ENCODE results near the gene RBM33.
"Not testable (repeated sequence)": the region's sequence is repeated elsewhere in the genome, so short reads cannot be mapped to it uniquely, and the experiment has no call there.

RBM33 gene

DNA sequence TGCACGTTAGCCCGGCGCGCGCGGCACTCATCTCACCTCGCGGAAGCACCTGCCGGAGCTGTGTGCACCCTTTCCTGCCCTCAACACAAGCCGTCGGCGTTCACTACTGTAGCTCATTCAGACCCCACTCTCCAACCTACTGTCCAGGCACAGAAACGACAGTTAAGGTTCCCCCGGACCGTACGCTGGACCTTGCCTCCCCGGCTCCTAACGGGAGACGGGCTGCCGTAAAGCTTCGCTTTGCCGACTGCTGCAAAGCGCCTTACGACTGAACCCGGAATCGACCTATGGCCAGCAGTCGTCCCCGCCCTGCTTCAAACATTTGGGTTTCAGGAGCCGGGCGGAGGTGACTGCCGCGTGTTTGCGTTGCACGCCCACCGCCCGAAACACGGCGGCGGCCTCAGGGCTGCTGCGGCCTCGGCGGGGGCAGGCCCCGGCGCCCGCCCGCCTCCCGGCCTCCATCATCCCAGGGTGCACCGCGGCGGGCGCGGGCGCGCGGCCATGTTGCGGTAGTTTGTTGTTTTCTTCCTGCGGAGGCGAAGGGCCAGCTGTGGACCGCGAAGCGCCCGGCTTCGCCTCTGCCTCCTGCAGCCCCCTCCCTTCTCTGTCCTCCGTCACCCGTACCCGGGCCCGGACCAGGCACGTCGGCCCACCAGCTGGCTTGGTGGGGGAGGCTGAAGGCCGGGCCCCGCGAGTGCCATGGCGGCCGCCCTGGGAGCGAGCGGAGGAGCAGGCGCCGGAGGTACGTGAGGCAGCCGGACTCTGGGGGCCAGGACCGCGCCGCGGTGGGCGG, at the start of gene RBM33:
TSS of gene RBM33 (plus strand) at position 484 of the 793 bp plus-strand sequence. CDS start at position 700, 216 bp downstream.
- DNase-seq: peak; percentile 88

DNA sequence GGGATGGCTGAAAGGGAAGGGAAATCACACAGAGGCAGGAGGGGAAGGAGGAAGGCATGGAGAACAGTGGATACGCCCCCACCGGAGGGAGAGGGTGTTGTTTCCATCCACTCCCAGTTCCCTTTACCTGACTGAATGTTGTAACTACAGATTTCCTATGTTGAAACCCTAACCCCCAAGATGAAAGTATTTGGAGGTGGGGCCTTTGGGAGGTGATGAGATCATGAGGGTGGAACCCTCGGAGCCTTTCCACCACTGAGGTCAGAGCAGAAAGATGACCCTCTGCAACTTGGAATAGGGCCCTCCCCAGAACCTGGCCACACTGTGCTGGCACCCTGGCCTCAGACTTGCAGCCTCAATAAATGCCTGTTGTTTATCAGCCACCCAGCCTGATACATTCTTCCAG, 49.5 kb upstream of the RBM33 start:
- no peak for DNase-seq

GRCh38 chr7:155597753-155598140, 46.7 kb upstream of the RBM33 start:
- DNase-seq: no peak

DNA sequence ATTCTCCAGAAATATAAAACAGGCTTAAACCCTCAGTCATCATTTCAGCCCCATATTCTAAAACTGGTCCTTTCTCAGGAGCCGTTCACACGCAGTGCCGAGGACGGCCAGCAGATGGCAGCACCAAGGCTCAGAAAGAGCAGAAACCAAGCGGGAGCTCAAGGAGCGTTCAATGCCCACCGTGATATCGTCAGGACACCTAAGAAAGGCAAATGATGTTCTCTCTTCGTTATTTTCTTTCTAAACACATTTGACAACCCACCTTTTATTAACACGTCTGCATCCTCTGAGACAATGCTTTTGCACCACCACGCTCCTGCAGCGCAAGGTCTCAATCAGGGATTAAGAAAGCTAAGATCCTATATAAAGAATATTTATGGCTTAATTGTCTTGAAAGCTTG, 45.7 kb upstream of the RBM33 start:
- peak; percentile 78 for DNase-seq

- no peak for DNase-seq
Observed at GRCh38 chr7:155602156-155602555, 42.3 kb upstream of the RBM33 start.

- no peak for DNase-seq
Observed at GRCh38 chr7:155602750-155603149, 41.7 kb upstream of the RBM33 start.

- no peak for DNase-seq
Observed at GRCh38 chr7:155603205-155603857, 41.1 kb upstream of the RBM33 start.

DNA sequence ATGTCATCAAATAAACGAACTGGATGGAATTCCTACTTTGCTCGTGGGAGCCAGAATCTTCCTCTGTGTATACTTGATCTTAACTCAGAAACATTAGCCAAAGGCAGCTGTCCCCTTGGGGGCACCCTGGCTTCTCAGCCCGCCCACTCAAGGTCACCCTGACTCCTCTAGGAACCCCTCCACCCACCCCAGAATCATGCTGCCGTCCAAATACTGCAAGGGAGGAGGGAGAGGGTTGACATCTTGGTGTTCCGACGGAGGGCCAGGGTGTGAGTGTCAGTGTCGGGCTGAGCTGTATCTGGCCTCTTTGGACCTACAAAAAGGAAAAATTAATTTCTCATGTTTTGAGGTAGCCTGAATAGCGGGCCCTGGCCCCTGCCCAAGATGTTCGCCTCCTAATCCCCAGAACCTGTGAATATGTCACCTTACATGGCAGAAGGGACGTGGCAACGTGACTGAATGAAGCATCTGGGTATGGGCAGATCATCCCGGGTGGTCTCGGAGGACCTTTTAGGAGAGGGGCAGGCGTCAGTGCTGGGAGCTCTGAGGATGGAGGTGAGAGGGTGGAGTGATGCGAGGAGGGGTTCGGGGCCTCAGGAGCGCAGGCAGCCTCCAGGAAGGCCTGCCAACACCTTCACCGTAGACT, 40.5 kb upstream of the RBM33 start:
- no peak for DNase-seq

DNA sequence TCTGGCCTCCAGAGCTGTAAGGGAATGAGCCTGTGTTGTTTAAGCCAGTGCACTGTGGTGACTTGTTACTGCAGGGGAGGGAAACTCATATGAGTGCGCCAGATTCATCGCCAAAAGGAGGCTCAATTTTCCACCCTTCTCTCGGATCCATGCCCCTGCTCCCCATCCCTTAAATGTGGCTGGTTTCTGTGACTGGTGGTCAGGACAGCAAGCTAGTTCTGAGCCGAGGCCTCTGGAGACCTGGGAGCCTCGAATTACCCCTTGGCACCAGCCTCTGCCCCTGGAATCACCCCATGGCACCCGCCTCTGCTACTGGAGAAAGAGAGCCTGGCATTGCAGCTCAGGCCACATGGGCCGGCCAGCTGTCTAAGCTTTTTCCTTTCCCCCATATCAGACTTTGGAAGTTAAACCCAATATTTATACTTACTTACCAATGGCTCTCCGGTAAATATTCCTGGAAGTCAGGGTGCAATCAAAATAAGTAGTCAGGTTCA, 39.9 kb upstream of the RBM33 start:
- DNase-seq: no peak

- no peak for DNase-seq
Observed at GRCh38 chr7:155609185-155609584, 35.3 kb upstream of the RBM33 start.

DNA sequence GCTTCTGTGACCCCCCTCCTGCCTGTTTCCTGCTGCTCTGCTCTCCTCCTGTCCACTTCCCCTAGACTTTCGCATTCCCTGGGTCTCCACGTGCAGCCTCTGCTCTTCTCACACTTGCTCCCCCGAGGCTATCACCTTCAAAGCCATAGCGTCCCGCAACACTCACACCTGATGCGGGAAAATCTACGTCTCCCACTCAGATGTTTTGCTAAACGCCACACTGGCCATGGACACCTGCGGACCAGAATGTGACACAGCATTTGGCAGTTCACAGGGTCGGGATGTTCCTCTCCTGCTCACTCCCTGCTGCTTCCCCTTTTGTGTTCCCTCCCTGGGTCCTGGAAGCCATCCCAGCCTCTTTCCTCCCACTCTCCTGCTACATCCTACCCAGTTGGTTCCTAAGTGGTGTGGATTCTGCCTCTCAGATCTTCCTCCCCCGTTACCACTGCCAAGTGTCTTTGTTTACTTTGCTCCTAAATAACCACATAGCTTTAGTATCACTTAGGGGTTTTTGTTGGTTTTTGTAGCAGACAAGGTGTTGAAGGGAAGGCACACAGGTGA, 33.7 kb upstream of the RBM33 start:
- no peak for DNase-seq

- DNase-seq: no peak
Observed at GRCh38 chr7:155611808-155612447, 32.5 kb upstream of the RBM33 start.

DNA sequence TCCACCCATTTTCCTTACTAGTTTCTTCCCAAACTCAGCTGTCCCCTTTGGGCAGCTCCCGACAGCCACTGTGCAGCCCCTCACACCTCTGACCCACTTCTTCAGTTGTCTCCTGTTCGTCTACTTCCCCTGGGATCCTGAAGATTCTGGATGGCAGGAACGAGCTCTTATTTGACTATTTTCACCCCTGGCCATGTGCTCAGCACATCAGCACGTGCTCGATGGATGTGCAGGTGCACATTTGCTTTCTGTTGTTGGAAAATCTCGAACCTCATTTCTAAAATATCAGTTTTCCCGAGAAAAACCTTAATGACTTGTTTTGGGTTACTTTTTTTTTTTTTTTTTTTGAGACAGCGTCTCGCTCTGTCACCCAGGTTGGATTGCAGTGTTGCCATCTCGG, 31.8 kb upstream of the RBM33 start:
- DNase-seq: no peak

- not testable (repeated sequence) for DNase-seq
Observed at GRCh38 chr7:155615085-155615484, 29.4 kb upstream of the RBM33 start.

DNA sequence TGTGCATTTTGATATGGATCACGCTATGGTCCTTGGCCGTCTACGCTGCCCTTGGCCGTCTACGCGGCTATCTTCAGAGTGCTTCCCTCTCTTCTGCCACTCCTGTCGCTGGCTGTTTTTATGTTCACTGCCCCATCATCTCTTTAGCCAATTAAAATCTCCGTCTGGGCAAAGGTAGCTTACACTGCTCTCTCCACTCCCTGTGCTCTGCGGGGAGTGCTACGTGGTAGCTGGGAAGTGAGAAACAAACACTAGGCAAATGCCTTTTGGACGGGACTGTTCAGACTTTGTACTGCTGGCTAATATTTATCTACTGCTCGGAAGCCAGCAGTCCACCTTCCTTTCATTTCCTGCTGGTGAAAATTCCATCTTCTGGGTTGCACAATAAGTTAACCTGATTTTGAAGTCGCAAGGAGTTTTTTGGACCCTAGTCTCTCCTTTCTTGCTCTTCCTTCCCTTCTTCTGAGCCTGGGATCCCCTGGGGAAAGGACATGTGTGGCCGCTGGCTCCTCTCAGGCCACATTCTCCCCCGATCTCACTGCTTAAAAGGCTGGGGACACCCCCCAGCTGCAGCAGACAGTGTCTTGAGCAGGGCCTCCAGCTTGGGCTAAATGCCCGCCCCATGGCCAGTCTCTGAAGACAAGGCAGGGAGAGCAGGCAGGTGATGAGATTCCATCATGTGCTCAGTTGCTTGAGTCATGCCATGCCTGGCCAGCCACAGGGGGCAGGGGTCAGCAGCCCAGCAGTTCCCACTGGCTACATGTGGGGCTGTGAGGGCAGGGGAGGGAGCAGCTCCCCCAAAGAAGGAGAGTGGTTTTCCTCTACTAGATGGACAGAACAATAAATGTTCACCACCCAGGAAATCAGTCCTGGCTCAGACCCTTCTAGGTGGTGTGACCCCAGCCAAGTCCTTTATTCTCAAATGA, 25.5 kb upstream of the RBM33 start:
- DNase-seq: no peak

- no peak for DNase-seq
Observed at GRCh38 chr7:155619634-155620271, 24.7 kb upstream of the RBM33 start.

DNA sequence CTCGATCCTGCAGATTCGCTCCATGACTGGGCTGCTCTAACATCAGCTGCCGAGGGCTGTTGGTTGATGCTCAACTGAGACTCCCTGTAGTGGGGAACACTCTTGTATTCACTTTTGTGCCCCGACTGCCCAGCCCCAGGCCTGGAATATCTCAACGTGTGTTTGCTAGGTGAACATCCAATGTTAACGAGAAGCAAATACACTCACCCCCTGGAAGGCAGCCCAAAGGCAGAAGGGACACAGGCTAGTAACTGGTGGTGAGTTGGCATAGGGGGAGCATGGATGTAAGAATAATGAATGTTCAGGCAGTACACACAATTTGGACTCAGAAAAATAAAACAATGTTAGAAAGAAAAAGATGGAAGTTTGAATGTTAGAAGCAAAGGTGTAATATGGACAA, 24.0 kb upstream of the RBM33 start:
- no peak for DNase-seq

DNA sequence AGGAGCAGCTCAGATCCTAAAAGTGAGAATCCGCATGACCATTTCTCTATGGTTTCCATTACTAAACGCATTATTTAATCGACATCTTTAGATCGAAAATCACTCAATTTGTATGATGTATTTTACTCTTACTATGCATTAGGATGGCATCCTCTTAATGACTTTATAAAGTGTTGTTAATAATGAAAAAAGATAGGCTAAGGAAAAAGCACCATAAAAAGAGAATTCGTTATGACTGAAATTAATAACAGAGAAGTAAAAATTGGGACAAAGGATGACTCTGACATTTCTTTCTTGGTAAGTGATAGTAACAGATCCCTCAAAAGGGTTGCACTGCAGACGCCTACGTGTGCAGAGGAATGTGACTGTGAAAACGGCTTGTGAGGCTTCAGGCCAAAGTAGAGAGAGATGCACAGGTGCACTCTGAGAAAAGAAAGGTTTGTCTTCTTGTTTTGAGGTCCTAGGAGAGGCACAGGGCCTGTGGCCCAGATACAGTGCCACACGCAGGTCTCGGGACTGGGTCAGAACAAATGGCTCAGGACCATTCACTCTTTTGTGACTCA, 23.0 kb upstream of the RBM33 start:
- no peak for DNase-seq

GRCh38 chr7:155624412-155624811, 20.0 kb upstream of the RBM33 start:
- DNase-seq: no peak

- DNase-seq: no peak
Observed at GRCh38 chr7:155625557-155625956, 18.9 kb upstream of the RBM33 start.

DNA sequence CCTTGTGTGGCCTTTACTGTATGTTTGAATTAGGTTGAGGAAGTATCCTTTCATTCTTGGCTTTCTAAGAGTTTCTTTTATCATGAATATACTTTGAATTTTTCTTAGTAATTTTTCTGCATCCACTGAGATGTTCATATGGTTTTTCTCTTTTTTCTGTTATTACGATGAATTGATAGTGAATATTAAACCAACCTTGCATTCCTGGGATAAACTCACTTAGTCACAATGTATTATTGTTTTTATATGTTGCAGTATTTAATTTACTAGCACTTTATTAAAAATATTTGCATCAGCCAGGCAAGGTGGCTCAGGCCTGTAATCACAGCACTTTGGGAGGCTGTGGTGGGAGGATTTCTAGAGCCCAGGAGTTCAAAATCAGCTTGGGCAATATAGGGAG, 15.3 kb upstream of the RBM33 start:
- no peak for DNase-seq
